Measurements from ENCODE around the gene RFTN1.

DNA sequence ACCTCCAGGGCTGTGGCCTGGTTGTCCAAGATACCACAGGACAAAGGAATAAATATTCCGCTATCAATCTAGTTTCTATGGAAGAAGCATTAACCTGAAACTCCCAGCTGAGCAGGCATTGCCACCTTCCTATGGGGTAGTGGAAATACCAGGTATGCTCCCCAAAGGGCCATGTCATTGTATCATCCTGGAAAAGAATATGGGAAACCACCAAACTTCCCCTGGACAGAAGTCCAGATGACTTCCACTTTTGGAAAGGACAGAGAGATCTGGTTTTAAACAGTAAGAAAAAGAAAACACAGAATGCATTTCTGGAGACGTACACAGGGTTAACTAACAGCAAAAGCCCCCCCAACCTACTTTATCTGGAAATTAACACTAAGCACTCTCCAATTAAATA is 100.2 kb downstream of the RFTN1 start:
- TF ChIP-seq, protein P1, sequence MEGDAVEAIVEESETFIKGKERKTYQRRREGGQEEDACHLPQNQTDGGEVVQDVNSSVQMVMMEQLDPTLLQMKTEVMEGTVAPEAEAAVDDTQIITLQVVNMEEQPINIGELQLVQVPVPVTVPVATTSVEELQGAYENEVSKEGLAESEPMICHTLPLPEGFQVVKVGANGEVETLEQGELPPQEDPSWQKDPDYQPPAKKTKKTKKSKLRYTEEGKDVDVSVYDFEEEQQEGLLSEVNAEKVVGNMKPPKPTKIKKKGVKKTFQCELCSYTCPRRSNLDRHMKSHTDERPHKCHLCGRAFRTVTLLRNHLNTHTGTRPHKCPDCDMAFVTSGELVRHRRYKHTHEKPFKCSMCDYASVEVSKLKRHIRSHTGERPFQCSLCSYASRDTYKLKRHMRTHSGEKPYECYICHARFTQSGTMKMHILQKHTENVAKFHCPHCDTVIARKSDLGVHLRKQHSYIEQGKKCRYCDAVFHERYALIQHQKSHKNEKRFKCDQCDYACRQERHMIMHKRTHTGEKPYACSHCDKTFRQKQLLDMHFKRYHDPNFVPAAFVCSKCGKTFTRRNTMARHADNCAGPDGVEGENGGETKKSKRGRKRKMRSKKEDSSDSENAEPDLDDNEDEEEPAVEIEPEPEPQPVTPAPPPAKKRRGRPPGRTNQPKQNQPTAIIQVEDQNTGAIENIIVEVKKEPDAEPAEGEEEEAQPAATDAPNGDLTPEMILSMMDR (IDR thresholded peaks at IDR 0.05) = no peak
- no peak for TF ChIP-seq POLR2A (IDR thresholded peaks at IDR 0.05)

Data from uterus (tissue), 2 donors.